ENCODE measurements around the gene BCAS3.
A peak's percentile ranks its signal among the peaks of the same experiment; 100 is the strongest.

Gene BCAS3

GRCh38 chr17:61401389-61402072 is 723.9 kb downstream of the BCAS3 start:
- Histone ChIP-seq H3K36me3 (ENCODE audit: low read depth) (no peaks in the 10 kb centered on the region), H3K9me3 (ENCODE audit: severe bottlenecking) (no peaks in the 10 kb centered on the region), H3K4me1 (ENCODE audit: insufficient read depth, poor library complexity, severe bottlenecking) (peaks cover 3% of the 10 kb centered on the region), H3K27ac (ENCODE audit: poor library complexity, severe bottlenecking) (no peak overlapping the region), H3K4me3 (ENCODE audit: severe bottlenecking) (no peak overlapping the region), H3K27me3 (ENCODE audit: insufficient read depth, poor library complexity, severe bottlenecking) (peaks cover 66% of the 10 kb centered on the region)
- DNase-seq (ENCODE audit: low spot score) (no peak), ATAC-seq (ENCODE audit: low read depth) (no peak)
- TF ChIP-seq CTCF (IDR thresholded peaks at IDR 0.05; ENCODE audit: poor library complexity, severe bottlenecking), result no peak

- ATAC-seq (ENCODE audit: low read depth), result no peak
- DNase-seq (ENCODE audit: low spot score), result no peak
- peaks cover 3% of the 10 kb centered on the region for H3K4me1 ChIP-seq (ENCODE audit: insufficient read depth, poor library complexity, severe bottlenecking)
- TF ChIP-seq CTCF (IDR thresholded peaks at IDR 0.05; ENCODE audit: poor library complexity, severe bottlenecking), result no peak
- no peaks in the 10 kb centered on the region for H3K9me3 ChIP-seq (ENCODE audit: severe bottlenecking)
- no peak overlapping the region for H3K4me3 ChIP-seq (ENCODE audit: severe bottlenecking)
- H3K27me3 ChIP-seq (ENCODE audit: insufficient read depth, poor library complexity, severe bottlenecking), result peaks cover 61% of the 10 kb centered on the region
- no peak overlapping the region for H3K27ac ChIP-seq (ENCODE audit: poor library complexity, severe bottlenecking)
- H3K36me3 ChIP-seq (ENCODE audit: low read depth), result no peaks in the 10 kb centered on the region
Observed at GRCh38 chr17:61402073-61402541, 724.5 kb downstream of the BCAS3 start.

GRCh38 chr17:61402978-61403800 is 725.5 kb downstream of the BCAS3 start:
- Histone ChIP-seq H3K9me3 (ENCODE audit: severe bottlenecking) (no peaks in the 10 kb centered on the region), H3K27ac (ENCODE audit: poor library complexity, severe bottlenecking) (no peak overlapping the region), H3K4me1 (ENCODE audit: insufficient read depth, poor library complexity, severe bottlenecking) (peaks cover 3% of the 10 kb centered on the region), H3K27me3 (ENCODE audit: insufficient read depth, poor library complexity, severe bottlenecking) (peaks cover 51% of the 10 kb centered on the region), H3K36me3 (ENCODE audit: low read depth) (no peaks in the 10 kb centered on the region), H3K4me3 (ENCODE audit: severe bottlenecking) (no peak overlapping the region)
- DNase-seq (ENCODE audit: low spot score) (no peak), ATAC-seq (ENCODE audit: low read depth) (no peak)
- TF ChIP-seq CTCF (IDR thresholded peaks at IDR 0.05; ENCODE audit: poor library complexity, severe bottlenecking), result no peak

- no peaks in the 10 kb centered on the region for H3K9me3 ChIP-seq (ENCODE audit: severe bottlenecking)
- no peaks in the 10 kb centered on the region for H3K36me3 ChIP-seq (ENCODE audit: low read depth)
- peaks cover 43% of the 10 kb centered on the region for H3K27me3 ChIP-seq (ENCODE audit: insufficient read depth, poor library complexity, severe bottlenecking)
- peak; percentile 19; the same call in 1 of the 3 replicates for ATAC-seq (ENCODE audit: low read depth)
- no peak overlapping the region for H3K4me3 ChIP-seq (ENCODE audit: severe bottlenecking)
- no peak for TF ChIP-seq CTCF (IDR thresholded peaks at IDR 0.05; ENCODE audit: poor library complexity, severe bottlenecking)
- no peak overlapping the region for H3K27ac ChIP-seq (ENCODE audit: poor library complexity, severe bottlenecking)
- DNase-seq (ENCODE audit: low spot score), result no peak
- peaks cover 3% of the 10 kb centered on the region for H3K4me1 ChIP-seq (ENCODE audit: insufficient read depth, poor library complexity, severe bottlenecking)
Observed at GRCh38 chr17:61403801-61404662, 726.4 kb downstream of the BCAS3 start.

All from RWPE2 (cell line).